ENCODE measurements around the gene TNFSF11.

Gene TNFSF11

GRCh38 chr13:42595253-42595571 is 21.3 kb downstream of the TNFSF11 start:
- no peak for DNase-seq (ENCODE audit: low read depth)
- no peak overlapping the region for H3K4me3 ChIP-seq (ENCODE audit: low read length)
- no peak for TF ChIP-seq CTCF (conservative IDR thresholded peaks at IDR 0.05; ENCODE audit: low read length)

GRCh38 chr13:42597505-42597904 is 23.6 kb downstream of the TNFSF11 start:
- no peak for DNase-seq (ENCODE audit: low read depth)
- TF ChIP-seq CTCF (conservative IDR thresholded peaks at IDR 0.05; ENCODE audit: low read length): no peak
- H3K4me3 ChIP-seq (ENCODE audit: low read length): no peak overlapping the region

GRCh38 chr13:42600943-42601342 is 27.0 kb downstream of the TNFSF11 start:
- DNase-seq (ENCODE audit: low read depth): no peak
- TF ChIP-seq CTCF (conservative IDR thresholded peaks at IDR 0.05; ENCODE audit: low read length): no peak
- no peak overlapping the region for H3K4me3 ChIP-seq (ENCODE audit: low read length)

- TF ChIP-seq CTCF (conservative IDR thresholded peaks at IDR 0.05; ENCODE audit: low read length): no peak
- no peak overlapping the region for H3K4me3 ChIP-seq (ENCODE audit: low read length)
- no peak for DNase-seq (ENCODE audit: low read depth)
Observed at GRCh38 chr13:42602906-42603305, 29.0 kb downstream of the TNFSF11 start.

GRCh38 chr13:42603571-42603970 is 29.6 kb downstream of the TNFSF11 start:
- no peak overlapping the region for H3K4me3 ChIP-seq (ENCODE audit: low read length)
- TF ChIP-seq CTCF (conservative IDR thresholded peaks at IDR 0.05; ENCODE audit: low read length): no peak
- DNase-seq (ENCODE audit: low read depth): no peak

- no peak for DNase-seq (ENCODE audit: low read depth)
- TF ChIP-seq CTCF (conservative IDR thresholded peaks at IDR 0.05; ENCODE audit: low read length): no peak
- H3K4me3 ChIP-seq (ENCODE audit: low read length): no peak overlapping the region
Observed at GRCh38 chr13:42607546-42607945, 33.6 kb downstream of the TNFSF11 start.

- no peak for DNase-seq (ENCODE audit: low read depth)
- H3K4me3 ChIP-seq (ENCODE audit: low read length): no peak overlapping the region
- TF ChIP-seq CTCF (conservative IDR thresholded peaks at IDR 0.05; ENCODE audit: low read length): no peak
Observed at GRCh38 chr13:42610649-42611048, 36.7 kb downstream of the TNFSF11 start.
